Posterior vena cava (tissue), 2 donors: Measurements from ENCODE around the gene CCR7. TPM values are rescaled to one million over a fixed set of nuclear protein-coding genes. Genes with fewer than 3 reads are reported as not detected.
A peak's percentile ranks its signal among the peaks of the same experiment; 100 is the strongest.
"Not testable (repeated sequence)": the region's sequence is repeated elsewhere in the genome, so short reads cannot be mapped to it uniquely, and the experiment has no call there.

Experiments
- DNase-seq: peaks from one replicate; pipeline ENCODE4 v3.0.0-alpha.2; 2020; ENCODE audit warnings: low spot score
- intact Hi-C, 2 donors: fragments of 100-400 bp; cut with DNase I; formaldehyde crosslinking; loops; one replicate each; pipeline versions ENCODE4 v1.14.1 to v1.14.2; 2022 to 2023
- total RNA-seq, 2 donors: library from RNA; stranded (reverse); fragmentation: NEBNext Ultra II Directional; extraction: Animal tissue kit (Norgen Biotek cat#: 25700); gene quantifications; one replicate each; pipeline ENCODE4 v1.2.1, GENCODE V29; 2021
- donor health status: DM: yes; HTN: yes; CAD: no.
- donor health status: DM: yes; HTN: yes; CAD: no.

Gene CCR7
- total RNA-seq, 2 donors from 2014 or later, result 0.46 to 0.62 TPM

- peak; percentile 47 for DNase-seq
- intact Hi-C loops, result loop anchor here in 1 of 2 donors (10.0 kb wide), 1 partner anchor 111 kb away; the partner anchor contains the start of gene IGFBP4
Measured at GRCh38 chr17:40555296-40556190, 9.7 kb downstream of the CCR7 start.

GRCh38 chr17:40554646-40555295 lies 10.5 kb downstream of the CCR7 start:
- peak; percentile 81 for DNase-seq
- intact Hi-C loops, result loop anchor here in 1 of 2 donors (10.0 kb wide), 1 partner anchor 110 kb away; the partner anchor contains the start of gene IGFBP4

GRCh38 chr17:40553694-40554534 lies 11.4 kb downstream of the CCR7 start:
- intact Hi-C loops, result loop anchor here in 1 of 2 donors (10.0 kb wide), 1 partner anchor 109 kb away; the partner anchor contains the start of gene IGFBP4
- peak; percentile 95 for DNase-seq

GRCh38 chr17:40552806-40553693 lies 12.2 kb downstream of the CCR7 start:
- no peak for DNase-seq
- intact Hi-C loops, result loop anchor here in 1 of 2 donors (10.0 kb wide), 1 partner anchor 108 kb away; the partner anchor contains the start of gene IGFBP4

GRCh38 chr17:40551879-40552768 lies 13.1 kb downstream of the CCR7 start:
- intact Hi-C loops, result loop anchor here in 1 of 2 donors (10.0 kb wide), 1 partner anchor 107 kb away; the partner anchor contains the start of gene IGFBP4
- peak; percentile 91 for DNase-seq

GRCh38 chr17:40551091-40551878 lies 14.0 kb downstream of the CCR7 start:
- DNase-seq, result peak; percentile 96
- intact Hi-C loops, result loop anchor here in 1 of 2 donors (10.0 kb wide), 1 partner anchor 106 kb away; the partner anchor contains the start of gene IGFBP4

GRCh38 chr17:40550608-40551007 lies 14.7 kb downstream of the CCR7 start:
- DNase-seq, result peak; percentile 94
- intact Hi-C loops, result loop anchor here in 1 of 2 donors (10.0 kb wide), 1 partner anchor 106 kb away; the partner anchor contains the start of gene IGFBP4

GRCh38 chr17:40548982-40549685 lies 16.1 kb downstream of the CCR7 start:
- DNase-seq, result peak; percentile 82
- intact Hi-C loops, result no loop called here

GRCh38 chr17:40548491-40548981 lies 16.7 kb downstream of the CCR7 start:
- intact Hi-C loops, result no loop called here
- DNase-seq, result peak; percentile 24

GRCh38 chr17:40547785-40548478 lies 17.3 kb downstream of the CCR7 start:
- intact Hi-C loops, result no loop called here
- no peak for DNase-seq

GRCh38 chr17:40547079-40547784 lies 18.0 kb downstream of the CCR7 start:
- intact Hi-C loops, result no loop called here
- DNase-seq, result peak; percentile 62

GRCh38 chr17:40546497-40546896 lies 18.8 kb downstream of the CCR7 start:
- intact Hi-C loops, DNase-seq: not testable (repeated sequence)

GRCh38 chr17:40545660-40546059 lies 19.6 kb downstream of the CCR7 start:
- intact Hi-C loops, result no loop called here
- DNase-seq, result peak; percentile 64
